CD4-positive, alpha-beta T cell (primary cell): ENCODE measurements around the gene DSP. TPM values are rescaled to one million over a fixed set of nuclear protein-coding genes. Genes with fewer than 3 reads are reported as not detected.

ENCODE experiments used
- ATAC-seq: fragments of 200-7000 bp; cut with Tn5 transposase; one replicate; pipeline ENCODE4 v1.10.0; 2022; ENCODE audit warnings: mild to moderate bottlenecking; ENCODE audit not compliant: poor library complexity
- CTCF ChIA-PET: fragments of 350-600 bp; sonication (Branson Sonifier 250); formaldehyde crosslinking; loops from one replicate; lab custom pipeline; 2021; ENCODE audit warnings: antibody characterized with exemption, inconsistent platforms; lab: Charles Lee
- POLR2A ChIA-PET: fragments of 350-600 bp; sonication (Branson Sonifier 250); formaldehyde crosslinking; loops from one replicate; lab custom pipeline; 2021; ENCODE audit warnings: antibody characterized with exemption, inconsistent platforms; lab: Charles Lee
- DNase-seq, 14 experiments: peaks; one replicate each; pipeline ENCODE4 v3.0.0-alpha.2; 2013 to 2020; ENCODE audit warnings: mixed read lengths in 2 of 14
- H3K27ac ChIP-seq, 2 donors: one replicate each; pipeline versions ENCODE4 v1.5.1 to v1.7.0; 2013; ENCODE audit warnings: low read length in 2 of 2, low read depth in 1 of 2, mild to moderate bottlenecking in 1 of 2
- H3K27me3 ChIP-seq, 2 experiments: 1 replicate in 1 of 2; 2 replicates in 1 of 2; pipeline versions ENCODE4 v1.6.1 to v1.7.0; 2013; ENCODE audit warnings: low read length in 2 of 2, control low read depth in 1 of 2, mild to moderate bottlenecking in 1 of 2, moderate library complexity in 1 of 2; ENCODE audit not compliant: insufficient read depth in 2 of 2, control insufficient read depth in 1 of 2
- H3K36me3 ChIP-seq: one replicate; pipeline ENCODE4 v1.6.1; 2013; ENCODE audit warnings: low read length, control low read depth; ENCODE audit not compliant: insufficient read depth
- H3K4me1 ChIP-seq: one replicate; pipeline ENCODE4 v1.6.1; 2013; ENCODE audit warnings: low read length, control low read depth; ENCODE audit not compliant: insufficient read depth
- H3K4me3 ChIP-seq: one replicate; pipeline ENCODE4 v1.5.1; 2013; ENCODE audit warnings: mild to moderate bottlenecking, low read length, moderate library complexity
- H3K9me3 ChIP-seq, 2 experiments: 1 replicate in 1 of 2; 2 replicates in 1 of 2; pipeline versions ENCODE4 v1.6.1 to v1.7.0; 2013; ENCODE audit warnings: low read length in 2 of 2, mild to moderate bottlenecking in 2 of 2, control low read depth in 1 of 2, moderate library complexity in 1 of 2; ENCODE audit not compliant: control insufficient read depth in 1 of 2, insufficient read depth in 1 of 2
- H3K27ac Mint-ChIP-seq: one replicate; pipeline ENCODE4 v1.8.0; 2020; ENCODE audit warnings: mixed read lengths
- H3K27me3 Mint-ChIP-seq: one replicate; pipeline ENCODE4 v1.8.0; 2021; ENCODE audit warnings: mixed read lengths
- H3K36me3 Mint-ChIP-seq: one replicate; pipeline ENCODE4 v1.8.0; 2021; ENCODE audit warnings: low read depth, mixed read lengths
- H3K4me1 Mint-ChIP-seq: one replicate; pipeline ENCODE4 v1.8.0; 2021; ENCODE audit warnings: low read depth, mixed read lengths
- H3K4me3 Mint-ChIP-seq: one replicate; pipeline ENCODE4 v1.8.0; 2020; ENCODE audit warnings: mild to moderate bottlenecking, mixed read lengths
- H3K9me3 Mint-ChIP-seq: one replicate; pipeline ENCODE4 v1.8.0; 2020; ENCODE audit warnings: mixed read lengths
- CTCF ChIP-seq: fragments of 200-600 bp; IDR thresholded peaks from one replicate; pipeline ENCODE4 v1.8.0; 2022; ENCODE audit warnings: antibody characterized with exemption, mild to moderate bottlenecking
- intact Hi-C, 2 experiments: fragments of 100-400 bp; cut with DNase I in 1 of 2; cut with micrococcal nuclease in 1 of 2; formaldehyde crosslinking; loops; one replicate each; pipeline versions ENCODE4 v1.15.1 to v1.9.0; 2023 to 2025; cut with DNase I, micrococcal nuclease
- total RNA-seq, 174 experiments: library from RNA in 2 of 174; stranded (reverse) in 2 of 174; gene quantifications; one replicate each; pipeline ENCODE4 v1.2.3 and lab custom pipeline; 2021 to 2026

The DSP gene
- total RNA-seq, 2 experiments from 2014 or later = 0.14 TPM; not detected in 1

GRCh38 chr6:7507600-7507999, 33.9 kb upstream of the DSP start:
- H3K36me3 Mint-ChIP-seq = no peaks in the 10 kb centered on the region
- H3K9me3 Mint-ChIP-seq = no peaks in the 10 kb centered on the region
- no peak for DNase-seq
- Histone ChIP-seq H3K4me1 (no peaks in the 10 kb centered on the region), H3K36me3 (no peaks in the 10 kb centered on the region), H3K27me3 (peaks cover 0 to 3% of the 10 kb centered on the region in 2 experiments), H3K4me3 (no peak overlapping the region), H3K9me3 (peaks cover 0 to 4% of the 10 kb centered on the region in 2 experiments), H3K27ac (no peak overlapping the region)
- H3K27ac Mint-ChIP-seq = no peak overlapping the region
- no peak for ATAC-seq
- H3K27me3 Mint-ChIP-seq = peaks cover 9% of the 10 kb centered on the region
- CTCF ChIA-PET = interaction anchor here (0.7 to 0.8 kb wide), 3 partner anchors 52 to 201 kb away, joined by 3 to 4 read pairs (median 3); no protein-coding TSS in a partner anchor
- H3K4me1 Mint-ChIP-seq = no peaks in the 10 kb centered on the region
- no peak overlapping the region for H3K4me3 Mint-ChIP-seq
- POLR2A ChIA-PET = no interaction called here
- intact Hi-C loops = no loop called here
- no peak for TF ChIP-seq CTCF

GRCh38 chr6:7512320-7512719, 29.2 kb upstream of the DSP start:
- POLR2A ChIA-PET = no interaction called here
- Mint-ChIP-seq H3K36me3 (no peaks in the 10 kb centered on the region), H3K27me3 (peaks cover 5% of the 10 kb centered on the region), H3K27ac (no peak overlapping the region), H3K4me1 (no peaks in the 10 kb centered on the region), H3K4me3 (no peak overlapping the region), H3K9me3 (no peaks in the 10 kb centered on the region)
- Histone ChIP-seq H3K9me3 (no peaks in the 10 kb centered on the region), H3K27me3 (peaks cover 0 to 3% of the 10 kb centered on the region in 2 experiments), H3K27ac (no peak overlapping the region), H3K4me1 (no peaks in the 10 kb centered on the region), H3K36me3 (no peaks in the 10 kb centered on the region), H3K4me3 (no peak overlapping the region)
- TF ChIP-seq CTCF = no peak
- intact Hi-C loops = no loop called here
- ATAC-seq = no peak
- CTCF ChIA-PET = no interaction called here
- DNase-seq = no peak

GRCh38 chr6:7513529-7513928, 27.9 kb upstream of the DSP start:
- H3K36me3 Mint-ChIP-seq = no peaks in the 10 kb centered on the region
- Histone ChIP-seq H3K27me3 (peaks cover 0 to 3% of the 10 kb centered on the region in 2 experiments), H3K27ac (no peak overlapping the region), H3K4me1 (no peaks in the 10 kb centered on the region), H3K9me3 (no peaks in the 10 kb centered on the region), H3K36me3 (no peaks in the 10 kb centered on the region), H3K4me3 (no peak overlapping the region)
- no peaks in the 10 kb centered on the region for H3K4me1 Mint-ChIP-seq
- H3K4me3 Mint-ChIP-seq = no peak overlapping the region
- TF ChIP-seq CTCF = no peak
- ChIA-PET CTCF (no interaction called here), POLR2A (no interaction called here)
- intact Hi-C loops = no loop called here
- no peaks in the 10 kb centered on the region for H3K9me3 Mint-ChIP-seq
- peaks cover 5% of the 10 kb centered on the region for H3K27me3 Mint-ChIP-seq
- DNase-seq (no peak), ATAC-seq (no peak)
- H3K27ac Mint-ChIP-seq = no peak overlapping the region
